HCT116 (cell line): ENCODE measurements around the gene HMCN1. TPM values are rescaled to one million over a fixed set of nuclear protein-coding genes. Genes with fewer than 3 reads are reported as not detected.

Experiments
- ATAC-seq: fragments of 200-7000 bp; cut with Tn5 transposase; 2 replicates; pipeline ENCODE4 v1.9.1; 2020; ENCODE audit warnings: mild to moderate bottlenecking, moderate library complexity
- BruUV-seq: library from RNA; stranded (reverse); fragments of 400-500 nt; replicated peaks from 2 replicates; lab custom pipeline; 2021; lab: Mats Ljungman, UMichigan
- CTCF ChIA-PET: fragments of 300-600 bp; sonication (Branson Sonifier 250); formaldehyde crosslinking; loops from one replicate; lab custom pipeline; 2021; ENCODE audit warnings: antibody characterized with exemption; lab: Charles Lee
- POLR2A ChIA-PET: fragments of 300-600, 350-600 bp; sonication (Branson Sonifier 250); formaldehyde crosslinking; loops from one replicate; lab custom pipeline; 2021; ENCODE audit warnings: antibody characterized with exemption; lab: Charles Lee
- RAD21 ChIA-PET, 2 experiments: fragments of 300-600 bp; sonication (Branson Sonifier 250); formaldehyde crosslinking; loops; one replicate each; lab custom pipeline; 2023; ENCODE audit warnings: low total read pairs in 2 of 2; ENCODE audit not compliant: uncharacterized antibody in 2 of 2, unreplicated experiment in 2 of 2, low non-redundant PET in 1 of 2; lab: Charles Lee
- DNase-seq: peaks from one replicate; pipeline ENCODE4 v3.0.0-alpha.2; 2010; ENCODE audit warnings: low read depth, low spot score
- H2AFZ ChIP-seq: fragments of 200-600 bp; shearing (Covaris generic), sonication (generic); 2 replicates; pipeline ENCODE4 v1.6.1; 2017; ENCODE audit warnings: low read depth, mixed run types, mixed read lengths, antibody characterized with exemption, low read length; ENCODE audit not compliant: poor library complexity, severe bottlenecking
- H3K27ac ChIP-seq: 2 replicates; pipeline ENCODE4 v1.5.1; 2012; ENCODE audit warnings: low read depth, low read length
- H3K27me3 ChIP-seq: fragments of 200-600 bp; sonication (generic); 2 replicates; pipeline ENCODE4 v1.6.1; 2016; ENCODE audit warnings: mixed run types, low read length, mixed read lengths; ENCODE audit not compliant: insufficient read depth
- H3K36me3 ChIP-seq, 2 experiments: fragments of 200-500 bp in 1 of 2; fragments of 200-600 bp in 1 of 2; sonication (Bioruptor generic) in 1 of 2; sonication (generic) in 1 of 2; 2 replicates each; pipeline versions ENCODE4 v1.5.1 to v1.6.1; 2014 to 2016; ENCODE audit warnings: low read length in 2 of 2, inconsistent platforms in 1 of 2, mixed read lengths in 1 of 2, mixed run types in 1 of 2; ENCODE audit not compliant: insufficient read depth in 2 of 2, control insufficient read depth in 1 of 2
- H3K4me1 ChIP-seq, 2 experiments: fragments of 200-600 bp in 1 of 2; sonication (generic) in 1 of 2; 2 replicates each; pipeline versions ENCODE4 v1.5.1 to v1.6.1; 2012 to 2017; ENCODE audit warnings: low read length in 2 of 2, inconsistent platforms in 1 of 2, mild to moderate bottlenecking in 1 of 2, mixed read lengths in 1 of 2, mixed run types in 1 of 2, moderate library complexity in 1 of 2; ENCODE audit not compliant: insufficient read depth in 2 of 2, control insufficient read depth in 1 of 2
- H3K4me2 ChIP-seq: fragments of 200-600 bp; sonication (generic); 2 replicates; pipeline ENCODE4 v1.6.1; 2017; ENCODE audit warnings: mixed run types, low read length, mixed read lengths
- H3K4me3 ChIP-seq, 2 experiments: fragments of 200-600 bp in 1 of 2; sonication (generic) in 1 of 2; replicated peaks in 1 of 2; 2 replicates each; pipeline ENCODE4 v1.5.1; 2011 to 2016; ENCODE audit warnings: low read length in 2 of 2, control low read depth in 1 of 2, low read depth in 1 of 2, mild to moderate bottlenecking in 1 of 2, mixed read lengths in 1 of 2, mixed run types in 1 of 2
- H3K79me2 ChIP-seq: fragments of 200-600 bp; sonication (generic); 2 replicates; pipeline ENCODE4 v1.6.1; 2017; ENCODE audit warnings: mild to moderate bottlenecking, mixed run types, low read length, moderate library complexity, mixed read lengths; ENCODE audit not compliant: insufficient read depth
- H3K9ac ChIP-seq: fragments of 200-600 bp; sonication (generic); 2 replicates; pipeline ENCODE4 v1.6.1; 2016; ENCODE audit warnings: low read length, mixed read lengths
- H3K9me2 ChIP-seq: fragments of 200-600 bp; sonication (generic), shearing (Covaris generic); 2 replicates; pipeline ENCODE4 v1.6.1; 2017; ENCODE audit warnings: mixed run types, mild to moderate bottlenecking, moderate library complexity; ENCODE audit not compliant: insufficient read depth
- H3K9me3 ChIP-seq, 2 experiments: fragments of 200-500 bp in 1 of 2; fragments of 200-600 bp in 1 of 2; sonication (Bioruptor generic) in 1 of 2; sonication (generic) in 1 of 2; 2 replicates each; pipeline ENCODE4 v1.6.1; 2014 to 2017; ENCODE audit warnings: low read length in 2 of 2, mixed read lengths in 2 of 2, inconsistent platforms in 1 of 2, low read depth in 1 of 2, mild to moderate bottlenecking in 1 of 2, mixed run types in 1 of 2, moderate library complexity in 1 of 2; ENCODE audit not compliant: control insufficient read depth in 1 of 2, insufficient read depth in 1 of 2
- H4K20me1 ChIP-seq: fragments of 200-600 bp; sonication (generic), shearing (Covaris generic); 2 replicates; pipeline ENCODE4 v1.6.1; 2017; ENCODE audit warnings: mixed run types, mild to moderate bottlenecking, moderate library complexity; ENCODE audit not compliant: insufficient read depth
- CBX3 ChIP-seq: IDR thresholded peaks from 2 replicates; pipeline ENCODE4 v1.6.1; 2012; ENCODE audit warnings: low read depth
- CTCF ChIP-seq, 3 experiments: fragments of 200-600 bp in 1 of 3; sonication (generic) in 1 of 3; IDR thresholded peaks in 2 of 3; conservative IDR thresholded peaks in 1 of 3; 2 replicates each; pipeline ENCODE4 v1.5.1; 2012 to 2017; ENCODE audit warnings: low read depth in 2 of 3, low read length in 2 of 3, antibody characterized with exemption in 1 of 3, borderline replicate concordance in 1 of 3, control low read depth in 1 of 3, mild to moderate bottlenecking in 1 of 3, mixed read lengths in 1 of 3, mixed run types in 1 of 3, moderate library complexity in 1 of 3; ENCODE audit not compliant: insufficient read depth in 1 of 3
- EZH2 ChIP-seq: fragments of 200-600 bp; sonication (generic); IDR thresholded peaks from 2 replicates; pipeline ENCODE4 v1.6.1; 2017; ENCODE audit warnings: antibody characterized with exemption, mixed run types
- FOSL1 ChIP-seq: IDR thresholded peaks from 2 replicates; pipeline ENCODE4 v1.6.1; 2012; ENCODE audit warnings: low read depth
- JUND ChIP-seq: IDR thresholded peaks from 2 replicates; pipeline ENCODE4 v1.6.1; 2012
- POLR2AphosphoS5 ChIP-seq: IDR thresholded peaks from 2 replicates; pipeline ENCODE4 v1.6.1; 2011; ENCODE audit warnings: mild to moderate bottlenecking, low read depth, low read length, moderate library complexity
- SIN3A ChIP-seq: IDR thresholded peaks from 2 replicates; pipeline ENCODE4 v1.6.1; 2012; ENCODE audit warnings: low read depth
- SRF ChIP-seq: IDR thresholded peaks from 2 replicates; pipeline ENCODE4 v1.6.1; 2012; ENCODE audit warnings: low read depth
- YY1 ChIP-seq: IDR thresholded peaks from 2 replicates; pipeline ENCODE4 v1.6.1; 2011; ENCODE audit warnings: low read length, low read depth, moderate library complexity, mild to moderate bottlenecking; ENCODE audit not compliant: insufficient replicate concordance; ENCODE audit errors: extremely low read depth
- ZBTB33 ChIP-seq: IDR thresholded peaks from 2 replicates; pipeline ENCODE4 v1.6.1; 2011; ENCODE audit warnings: mild to moderate bottlenecking, low read length, moderate library complexity; ENCODE audit not compliant: insufficient replicate concordance; ENCODE audit errors: extremely low read depth
- ZFX ChIP-seq: fragments of 450-650 bp; IDR thresholded peaks from 2 replicates; pipeline ENCODE4 v1.6.1; 2017
- ZNF274 ChIP-seq: fragments of 200-500 bp; sonication (Bioruptor generic); IDR thresholded peaks from 2 replicates; pipeline ENCODE4 v1.6.1; 2014; ENCODE audit warnings: mild to moderate bottlenecking, low read depth, low read length, inconsistent platforms
- intact Hi-C: fragments of 100-400 bp; cut with micrococcal nuclease; formaldehyde crosslinking; loops from 2 replicates; pipeline ENCODE4 v1.10.0; 2022
- total RNA-seq: library from RNA; stranded (reverse); gene quantifications from one replicate; pipeline ENCODE4 v1.2.1, GENCODE V29; 2021; ENCODE audit not compliant: unreplicated experiment
- TF ChIP-seq, protein P1 (sequence below): IDR thresholded peaks from 2 replicates; pipeline ENCODE4 v1.6.1; 2012; ENCODE audit warnings: low read depth

HMCN1 gene
- total RNA-seq, 1 experiment from 2014 or later = 0.59 TPM

DNA sequence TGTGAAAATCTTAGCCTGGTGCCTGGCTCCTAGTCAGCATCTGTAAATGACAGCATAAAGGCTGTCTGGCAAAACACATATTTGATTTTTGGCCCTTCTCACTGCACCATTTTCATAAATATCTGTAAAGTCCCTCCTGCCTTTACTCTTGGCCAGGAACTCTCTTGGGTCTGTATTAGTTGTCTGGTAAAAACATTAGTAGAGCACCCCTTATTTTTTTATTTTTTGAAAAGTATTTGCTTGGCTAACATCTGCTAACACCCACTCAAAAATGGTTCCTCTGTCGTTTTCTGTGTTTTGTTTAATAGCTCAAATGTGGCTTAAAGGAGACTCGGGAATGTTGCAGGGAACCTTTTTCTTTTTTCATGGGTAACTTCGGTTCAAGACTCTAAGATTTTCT is 293.4 kb downstream of the HMCN1 start:
- Histone ChIP-seq H3K36me3 (no peaks in the 10 kb centered on the region), H3K27me3 (no peaks in the 10 kb centered on the region), H3K4me2 (no peak overlapping the region), H3K4me1 (no peaks in the 10 kb centered on the region), H3K9me2 (no peaks in the 10 kb centered on the region), H3K4me3 (no peak overlapping the region), H3K79me2 (no peaks in the 10 kb centered on the region), H4K20me1 (no peaks in the 10 kb centered on the region), H2AFZ (no peak overlapping the region), H3K27ac (no peak overlapping the region), H3K9ac (no peak overlapping the region), H3K9me3 (no peaks in the 10 kb centered on the region)
- CTCF ChIA-PET = no interaction called here
- DNase-seq = no peak
- intact Hi-C loops = no loop called here
- TF ChIP-seq ZNF274 = no peak
- no peak for TF ChIP-seq CTCF (IDR thresholded peaks at IDR 0.05 in 2 of 3, conservative IDR thresholded peaks at IDR 0.05 in 1 of 3; ENCODE audit: borderline replicate concordance in 1 of 3, insufficient read depth in 1 of 3, low read depth in 2 of 3, low read length in 2 of 3)
- no peak for TF ChIP-seq YY1
- no peak for TF ChIP-seq POLR2AphosphoS5
- TF ChIP-seq ZBTB33 = no peak
- no peak for TF ChIP-seq JUND
- TF ChIP-seq ZFX = no peak
- TF ChIP-seq, protein P1, sequence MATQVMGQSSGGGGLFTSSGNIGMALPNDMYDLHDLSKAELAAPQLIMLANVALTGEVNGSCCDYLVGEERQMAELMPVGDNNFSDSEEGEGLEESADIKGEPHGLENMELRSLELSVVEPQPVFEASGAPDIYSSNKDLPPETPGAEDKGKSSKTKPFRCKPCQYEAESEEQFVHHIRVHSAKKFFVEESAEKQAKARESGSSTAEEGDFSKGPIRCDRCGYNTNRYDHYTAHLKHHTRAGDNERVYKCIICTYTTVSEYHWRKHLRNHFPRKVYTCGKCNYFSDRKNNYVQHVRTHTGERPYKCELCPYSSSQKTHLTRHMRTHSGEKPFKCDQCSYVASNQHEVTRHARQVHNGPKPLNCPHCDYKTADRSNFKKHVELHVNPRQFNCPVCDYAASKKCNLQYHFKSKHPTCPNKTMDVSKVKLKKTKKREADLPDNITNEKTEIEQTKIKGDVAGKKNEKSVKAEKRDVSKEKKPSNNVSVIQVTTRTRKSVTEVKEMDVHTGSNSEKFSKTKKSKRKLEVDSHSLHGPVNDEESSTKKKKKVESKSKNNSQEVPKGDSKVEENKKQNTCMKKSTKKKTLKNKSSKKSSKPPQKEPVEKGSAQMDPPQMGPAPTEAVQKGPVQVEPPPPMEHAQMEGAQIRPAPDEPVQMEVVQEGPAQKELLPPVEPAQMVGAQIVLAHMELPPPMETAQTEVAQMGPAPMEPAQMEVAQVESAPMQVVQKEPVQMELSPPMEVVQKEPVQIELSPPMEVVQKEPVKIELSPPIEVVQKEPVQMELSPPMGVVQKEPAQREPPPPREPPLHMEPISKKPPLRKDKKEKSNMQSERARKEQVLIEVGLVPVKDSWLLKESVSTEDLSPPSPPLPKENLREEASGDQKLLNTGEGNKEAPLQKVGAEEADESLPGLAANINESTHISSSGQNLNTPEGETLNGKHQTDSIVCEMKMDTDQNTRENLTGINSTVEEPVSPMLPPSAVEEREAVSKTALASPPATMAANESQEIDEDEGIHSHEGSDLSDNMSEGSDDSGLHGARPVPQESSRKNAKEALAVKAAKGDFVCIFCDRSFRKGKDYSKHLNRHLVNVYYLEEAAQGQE = no peak
- TF ChIP-seq CBX3 = no peak
- no peak for TF ChIP-seq SRF
- no peak for TF ChIP-seq SIN3A
- TF ChIP-seq EZH2 = no peak
- no peak for TF ChIP-seq FOSL1
- RAD21 ChIA-PET = no interaction called here
- no peak for ATAC-seq
- no TSS peak for BruUV-seq
- POLR2A ChIA-PET = no interaction called here
